Endothelial cell (in vitro differentiated cells): ENCODE data around the gene ZNF91. TPM values are rescaled to one million over a fixed set of nuclear protein-coding genes. Genes with fewer than 3 reads are reported as not detected.

Experiments used
- DNase-seq: peaks from one replicate; pipeline ENCODE4 v3.0.0; 2021; ENCODE audit warnings: low spot score
- H3K27ac Mint-ChIP-seq: one replicate; pipeline ENCODE4 v1.8.0; 2021; ENCODE audit warnings: mixed read lengths, inconsistent platforms; ENCODE audit not compliant: unreplicated experiment
- H3K27me3 Mint-ChIP-seq: one replicate; pipeline ENCODE4 v1.8.0; 2021; ENCODE audit warnings: mild to moderate bottlenecking, moderate library complexity, mixed read lengths, inconsistent platforms; ENCODE audit not compliant: unreplicated experiment
- H3K36me3 Mint-ChIP-seq: one replicate; pipeline ENCODE4 v1.8.0; 2021; ENCODE audit warnings: mild to moderate bottlenecking, low read depth, mixed read lengths, inconsistent platforms; ENCODE audit not compliant: unreplicated experiment
- H3K4me1 Mint-ChIP-seq: one replicate; pipeline ENCODE4 v1.8.0; 2021; ENCODE audit warnings: mild to moderate bottlenecking, mixed read lengths, inconsistent platforms; ENCODE audit not compliant: unreplicated experiment
- H3K4me3 Mint-ChIP-seq: one replicate; pipeline ENCODE4 v1.8.0; 2021; ENCODE audit warnings: mild to moderate bottlenecking, mixed read lengths, inconsistent platforms; ENCODE audit not compliant: unreplicated experiment
- H3K9me3 Mint-ChIP-seq: one replicate; pipeline ENCODE4 v1.8.0; 2021; ENCODE audit warnings: mixed read lengths, inconsistent platforms; ENCODE audit not compliant: unreplicated experiment
- CTCF ChIP-seq: fragments of 200-600 bp; sonication (generic); IDR thresholded peaks from one replicate; pipeline ENCODE4 v1.5.0; 2021; ENCODE audit warnings: antibody characterized with exemption; ENCODE audit not compliant: unreplicated experiment
- total RNA-seq: library from RNA; stranded (reverse); fragmentation: NEBNext Ultra II Directional; extraction: Animal tissue kit (Norgen Biotek cat#: 25700); gene quantifications from one replicate; pipeline ENCODE4 v1.2.1, GENCODE V29; 2021; ENCODE audit not compliant: unreplicated experiment

The ZNF91 gene
- total RNA-seq, 1 donor from 2014 or later, result 51.4 TPM

DNA sequence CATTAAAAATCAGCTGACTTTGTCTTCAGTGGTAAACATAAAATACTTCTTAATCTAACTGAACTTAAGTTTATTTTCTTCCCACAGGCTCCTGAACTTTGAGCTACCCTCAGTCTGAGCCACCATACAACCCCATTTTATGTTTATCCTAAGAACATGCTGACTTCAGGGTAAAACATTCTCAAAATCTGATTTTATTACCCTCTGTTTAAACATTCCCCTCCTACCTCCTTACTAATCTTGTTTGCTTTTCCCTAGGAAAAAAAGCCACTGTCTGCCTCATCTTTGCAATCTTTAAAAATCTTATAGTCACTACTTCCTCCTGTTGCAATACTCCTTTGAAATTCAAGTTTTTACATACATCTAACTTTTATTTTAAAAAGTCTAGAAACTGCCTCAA is 4.0 kb downstream of the ZNF91 start:
- no peak for TF ChIP-seq CTCF
- Mint-ChIP-seq H3K9me3 (no peaks in the 10 kb centered on the region), H3K36me3 (peaks cover 34% of the 10 kb centered on the region), H3K4me1 (peaks cover 3% of the 10 kb centered on the region), H3K27me3 (peaks cover 5% of the 10 kb centered on the region), H3K27ac (no peak overlapping the region), H3K4me3 (no peak overlapping the region)
- DNase-seq, result no peak

- DNase-seq, result no peak
- H3K36me3 Mint-ChIP-seq, result peaks cover 54% of the 10 kb centered on the region
- H3K27ac Mint-ChIP-seq, result no peak overlapping the region
- H3K9me3 Mint-ChIP-seq, result no peaks in the 10 kb centered on the region
- no peaks in the 10 kb centered on the region for H3K4me1 Mint-ChIP-seq
- TF ChIP-seq CTCF, result no peak
- H3K27me3 Mint-ChIP-seq, result no peaks in the 10 kb centered on the region
- H3K4me3 Mint-ChIP-seq, result no peak overlapping the region
Observed at GRCh38 chr19:23385404-23385803, 9.9 kb downstream of the ZNF91 start.

DNA sequence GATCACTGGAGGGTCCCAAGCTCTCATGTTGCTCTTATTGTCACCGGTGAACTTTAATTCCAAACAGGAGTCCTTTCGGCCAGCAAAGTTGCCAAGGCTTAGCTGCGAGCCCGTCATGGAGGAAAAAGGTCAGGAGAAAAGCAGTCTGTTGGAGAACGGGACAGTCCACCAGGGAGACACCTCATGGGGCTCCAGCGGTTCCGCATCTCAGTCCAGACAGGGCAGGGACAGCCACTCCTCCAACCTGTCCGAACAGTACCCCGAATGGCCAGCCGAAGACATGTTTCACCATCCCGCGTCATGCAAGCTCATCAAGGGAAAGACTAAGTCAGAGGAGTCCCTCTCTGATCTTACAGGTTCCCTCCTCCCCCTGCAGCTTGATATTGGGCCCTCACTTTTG is 10.4 kb downstream of the ZNF91 start:
- Mint-ChIP-seq H3K27ac (no peak overlapping the region), H3K9me3 (no peaks in the 10 kb centered on the region), H3K4me1 (no peaks in the 10 kb centered on the region), H3K4me3 (peak overlapping the region; percentile 8), H3K27me3 (no peaks in the 10 kb centered on the region), H3K36me3 (peaks cover 54% of the 10 kb centered on the region)
- no peak for TF ChIP-seq CTCF
- no peak for DNase-seq

DNA sequence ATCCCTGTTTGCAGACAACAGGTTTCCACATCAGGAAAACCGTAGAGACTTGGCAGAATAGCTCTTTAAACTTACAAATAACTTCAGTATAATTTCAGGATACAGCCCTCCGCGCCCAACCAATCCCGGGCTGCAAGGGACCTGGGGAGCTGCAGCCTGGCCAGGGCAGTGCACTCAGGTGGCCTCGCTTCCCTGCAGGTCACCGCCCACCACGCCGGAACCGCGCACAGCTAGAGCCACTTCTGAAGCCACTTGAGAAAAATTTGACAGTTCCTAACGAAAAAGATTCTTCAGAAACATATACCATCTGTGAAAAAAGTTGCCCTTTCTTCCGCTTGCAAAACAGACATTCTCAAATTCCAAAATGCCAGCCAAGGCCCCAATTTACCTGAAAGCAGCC is 11.1 kb downstream of the ZNF91 start:
- no peak for TF ChIP-seq CTCF
- no peaks in the 10 kb centered on the region for H3K9me3 Mint-ChIP-seq
- no peaks in the 10 kb centered on the region for H3K4me1 Mint-ChIP-seq
- peaks cover 53% of the 10 kb centered on the region for H3K36me3 Mint-ChIP-seq
- H3K4me3 Mint-ChIP-seq, result no peak overlapping the region
- no peaks in the 10 kb centered on the region for H3K27me3 Mint-ChIP-seq
- DNase-seq, result no peak
- no peak overlapping the region for H3K27ac Mint-ChIP-seq

- TF ChIP-seq CTCF, result no peak
- Mint-ChIP-seq H3K36me3 (peaks cover 43% of the 10 kb centered on the region), H3K27me3 (no peaks in the 10 kb centered on the region), H3K4me1 (no peaks in the 10 kb centered on the region), H3K4me3 (peak overlapping the region; percentile 35), H3K9me3 (no peaks in the 10 kb centered on the region), H3K27ac (no peak overlapping the region)
- DNase-seq, result no peak
Observed at GRCh38 chr19:23382955-23383354, 12.3 kb downstream of the ZNF91 start.
